Testis (tissue), 3 donors: ENCODE results near the gene SLC16A6. TPM values are rescaled to one million over a fixed set of nuclear protein-coding genes. Genes with fewer than 3 reads are reported as not detected.

Source experiments
- DNase-seq: peaks from one replicate; pipeline ENCODE4 v3.0.0-alpha.2; 2019
- H3K27ac ChIP-seq, 2 donors: fragments of 200-600 bp; sonication (generic); one replicate each; pipeline ENCODE4 v1.5.1; 2019
- H3K27me3 ChIP-seq: fragments of 200-600 bp; sonication (generic); one replicate; pipeline ENCODE4 v1.5.1; 2019
- H3K36me3 ChIP-seq: fragments of 200-600 bp; sonication (generic); one replicate; pipeline ENCODE4 v1.5.1; 2017; ENCODE audit warnings: low read depth; ENCODE audit errors: missing control alignments
- H3K4me1 ChIP-seq: fragments of 200-600 bp; sonication (generic); one replicate; pipeline ENCODE4 v1.5.1; 2019
- H3K4me3 ChIP-seq, 2 donors: fragments of 200-600 bp; sonication (generic); one replicate each; pipeline ENCODE4 v1.5.1; 2017 to 2019
- H3K9me3 ChIP-seq: fragments of 200-600 bp; sonication (generic); one replicate; pipeline ENCODE4 v1.5.1; 2017
- POLR2A ChIP-seq: fragments of 450-650 bp; IDR thresholded peaks from one replicate; pipeline ENCODE4 v1.6.1; 2017; ENCODE audit warnings: antibody characterized with exemption, mild to moderate bottlenecking, moderate library complexity
- WGBS, 2 donors: methylation state at CpG; one replicate each; pipeline ENCODE4 v1.1.5; 2018; 5-methylcytosine and 5-hydroxymethylcytosine counted together
- intact Hi-C: fragments of 100-400 bp; cut with DNase I; formaldehyde crosslinking; loops from one replicate; pipeline ENCODE4 v1.15.1; 2023; ENCODE audit warnings: low total_unique reads
- polyA plus RNA-seq: library from polyadenylated mRNA; stranded (reverse); fragments of 350-450 nt; fragmentation: Illumina TruSeq; extraction: RNeasy Lipid Tissue Mini Kit (QIAGEN cat#74804); gene quantifications from one replicate; pipeline ENCODE4 v1.2.3, GENCODE V29; 2014; ENCODE audit warnings: low read depth, low replicate concordance; ENCODE audit not compliant: insufficient read depth
- total RNA-seq, 2 donors: library from RNA; depleted of rRNA; stranded (reverse); fragments of >200 nt; gene quantifications; one replicate each; pipeline ENCODE4 v1.2.3, GENCODE V29; 2016
- TF ChIP-seq, protein P1 (sequence below), 3 experiments: fragments of 450-650 bp in 2 of 3; fragments of 200-600 bp in 1 of 3; sonication (generic) in 1 of 3; IDR thresholded peaks; one replicate each; pipeline ENCODE4 v1.5.1; 2016 to 2019; ENCODE audit warnings: antibody characterized with exemption in 3 of 3, mild to moderate bottlenecking in 2 of 3, moderate library complexity in 1 of 3

SLC16A6 gene
- total and polyA plus RNA-seq, 3 donors from 2014 or later = 1.5 to 2.2 (median 1.9) TPM

DNA sequence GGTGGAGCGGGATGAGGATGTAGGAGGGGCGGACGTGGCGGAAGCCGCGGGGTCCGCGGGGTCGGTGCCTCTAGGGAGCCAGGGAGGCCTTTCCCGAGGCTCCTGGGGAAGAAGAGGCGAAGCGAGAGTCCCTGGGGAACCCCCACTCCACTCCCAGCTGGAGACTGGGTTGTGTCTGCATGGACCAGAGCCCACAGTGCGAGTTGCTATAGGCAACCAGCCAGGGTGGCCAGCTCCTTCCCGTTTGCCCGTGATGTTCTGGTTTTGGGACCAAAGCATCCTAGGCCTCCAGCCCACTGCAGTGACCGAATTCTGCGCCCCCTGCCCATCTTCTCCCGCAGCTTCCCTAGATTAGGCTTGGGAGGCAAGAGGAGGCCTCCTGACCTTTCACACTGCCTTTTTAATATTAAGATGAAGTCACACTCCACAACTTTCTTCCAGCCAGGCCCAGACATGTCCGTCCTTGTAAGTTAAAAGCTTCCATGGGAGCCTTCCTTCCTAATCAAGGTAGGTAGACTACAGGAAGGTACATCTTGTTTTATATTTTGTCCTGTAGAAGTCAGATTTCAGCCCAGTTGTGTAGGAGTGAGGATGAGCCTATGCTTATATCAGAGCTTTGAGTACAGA lies 42.6 kb downstream of the SLC16A6 start:
- no peaks in the 10 kb centered on the region for H3K27me3 ChIP-seq
- H3K9me3 ChIP-seq = no peaks in the 10 kb centered on the region
- intact Hi-C loops = no loop called here
- WGBS, 2 donors = 2% methylated on average over 6 to 19 of the region's 19 CpGs
- peaks cover 14% of the 10 kb centered on the region for H3K4me1 ChIP-seq
- H3K36me3 ChIP-seq = no peaks in the 10 kb centered on the region
- H3K27ac ChIP-seq = peak overlapping the region; percentile 94 to 98
- DNase-seq = peak; percentile 68
- no peak for TF ChIP-seq POLR2A
- TF ChIP-seq, protein P1, sequence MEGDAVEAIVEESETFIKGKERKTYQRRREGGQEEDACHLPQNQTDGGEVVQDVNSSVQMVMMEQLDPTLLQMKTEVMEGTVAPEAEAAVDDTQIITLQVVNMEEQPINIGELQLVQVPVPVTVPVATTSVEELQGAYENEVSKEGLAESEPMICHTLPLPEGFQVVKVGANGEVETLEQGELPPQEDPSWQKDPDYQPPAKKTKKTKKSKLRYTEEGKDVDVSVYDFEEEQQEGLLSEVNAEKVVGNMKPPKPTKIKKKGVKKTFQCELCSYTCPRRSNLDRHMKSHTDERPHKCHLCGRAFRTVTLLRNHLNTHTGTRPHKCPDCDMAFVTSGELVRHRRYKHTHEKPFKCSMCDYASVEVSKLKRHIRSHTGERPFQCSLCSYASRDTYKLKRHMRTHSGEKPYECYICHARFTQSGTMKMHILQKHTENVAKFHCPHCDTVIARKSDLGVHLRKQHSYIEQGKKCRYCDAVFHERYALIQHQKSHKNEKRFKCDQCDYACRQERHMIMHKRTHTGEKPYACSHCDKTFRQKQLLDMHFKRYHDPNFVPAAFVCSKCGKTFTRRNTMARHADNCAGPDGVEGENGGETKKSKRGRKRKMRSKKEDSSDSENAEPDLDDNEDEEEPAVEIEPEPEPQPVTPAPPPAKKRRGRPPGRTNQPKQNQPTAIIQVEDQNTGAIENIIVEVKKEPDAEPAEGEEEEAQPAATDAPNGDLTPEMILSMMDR (IDR thresholded peaks at IDR 0.05) = no peak
- peak overlapping the region; percentile 86 to 92 for H3K4me3 ChIP-seq

DNA sequence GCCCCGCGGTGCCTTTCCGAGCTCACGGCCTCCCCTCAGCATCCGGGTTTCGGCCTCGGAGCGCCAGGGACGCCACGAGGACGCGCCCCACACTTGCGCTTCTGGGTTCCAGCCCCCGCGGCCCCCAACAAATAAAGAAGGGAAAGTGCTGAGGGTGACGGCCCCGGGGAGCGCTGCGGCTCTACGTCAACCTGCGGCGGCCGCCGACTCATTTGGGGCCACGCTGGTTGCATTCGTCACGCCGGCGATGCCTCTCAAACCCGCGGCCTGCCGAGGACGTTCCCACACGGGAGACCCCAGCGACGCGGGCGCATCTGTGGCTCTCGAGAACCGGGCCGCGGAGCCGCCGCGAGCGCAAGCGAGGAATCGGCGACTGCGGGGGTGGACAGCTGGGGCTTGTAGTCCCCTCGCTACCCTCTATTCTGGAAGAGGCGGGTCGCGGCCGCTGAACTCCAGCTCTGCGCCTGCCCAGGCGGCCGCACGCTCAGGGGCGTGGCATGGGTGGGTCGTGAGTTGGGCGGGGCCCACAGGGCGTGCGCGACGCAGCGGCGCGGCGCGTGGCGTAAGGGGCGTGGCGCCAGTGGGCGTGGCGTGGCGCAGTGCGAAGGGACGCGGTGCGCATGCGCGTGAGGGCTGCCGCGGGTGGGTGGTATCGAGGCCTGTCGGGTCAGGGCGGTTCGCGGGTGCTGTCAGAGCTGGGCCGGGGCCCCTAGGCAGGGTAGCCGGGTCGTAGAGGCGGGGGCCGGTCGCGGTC lies 43.3 kb downstream of the SLC16A6 start, which contains the start of gene AMZ2:
Gene AMZ2 (plus strand): TSS at position 599 of the 754 bp plus-strand sequence. CDS start 2,145 bp downstream, outside the sequence.
- intact Hi-C loops = no loop called here
- 0 to 1% methylated on average over 18 to 82 of the region's 97 CpGs for WGBS, 2 donors
- H3K9me3 ChIP-seq = no peaks in the 10 kb centered on the region
- no peaks in the 10 kb centered on the region for H3K27me3 ChIP-seq
- peak; percentile 94 for DNase-seq
- H3K36me3 ChIP-seq = no peaks in the 10 kb centered on the region
- peak; percentile 82 for TF ChIP-seq POLR2A
- TF ChIP-seq, protein P1 (IDR thresholded peaks at IDR 0.05) = no peak
- peak within 1 kb of the TSS; percentile 94 to 98 for H3K27ac ChIP-seq
- H3K4me3 ChIP-seq = peak within 1 kb of the TSS; percentile 86 to 92
- peaks cover 14% of the 10 kb centered on the region for H3K4me1 ChIP-seq

DNA sequence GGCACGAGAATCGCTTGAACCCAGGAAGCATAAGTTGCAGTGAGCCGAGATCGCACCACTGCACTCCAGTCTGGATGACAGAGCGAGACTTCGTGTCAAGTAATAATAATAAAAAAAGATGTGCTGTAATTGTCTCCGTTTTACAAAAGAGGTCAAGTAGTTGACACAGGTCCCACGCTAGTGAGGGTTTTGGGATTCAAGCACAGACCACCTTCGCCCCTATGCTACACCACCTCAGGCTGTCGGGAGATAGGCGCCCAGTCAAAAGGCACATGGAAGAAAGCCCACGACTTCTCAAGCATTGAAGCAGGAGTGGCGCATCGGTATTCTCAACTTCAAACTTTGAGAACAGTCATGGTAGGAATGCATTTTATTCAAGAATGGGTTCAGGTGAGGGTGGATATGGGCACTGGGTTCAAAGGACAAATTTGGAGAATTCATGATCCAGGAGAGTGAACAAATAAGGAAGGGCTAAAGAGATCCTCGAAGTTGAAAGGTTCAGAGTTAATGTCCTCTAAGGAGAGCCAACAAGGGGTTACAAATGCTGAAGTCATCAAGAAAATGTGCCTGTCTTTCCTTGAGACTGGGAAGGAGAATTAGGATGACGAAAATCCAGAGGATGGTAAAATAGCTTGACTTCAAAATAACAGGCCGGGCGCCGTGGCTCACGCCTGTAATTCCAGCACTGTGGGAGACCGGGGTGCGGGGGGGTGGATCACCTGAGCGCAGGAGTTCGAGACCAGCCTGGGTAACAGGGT lies 44.5 kb downstream of the SLC16A6 start:
- no peaks in the 10 kb centered on the region for H3K27me3 ChIP-seq
- peak overlapping the region; percentile 86 to 92 for H3K4me3 ChIP-seq
- TF ChIP-seq POLR2A = no peak
- TF ChIP-seq, protein P1 (IDR thresholded peaks at IDR 0.05) = no peak
- intact Hi-C loops = no loop called here
- H3K27ac ChIP-seq = peak overlapping the region in 1 of 2 donors; percentile 98
- H3K36me3 ChIP-seq = no peaks in the 10 kb centered on the region
- H3K4me1 ChIP-seq = peaks cover 14% of the 10 kb centered on the region
- WGBS, 2 donors = 68 to 78% methylated on average over 24 of the region's 24 CpGs
- no peaks in the 10 kb centered on the region for H3K9me3 ChIP-seq
- no peak for DNase-seq

DNA sequence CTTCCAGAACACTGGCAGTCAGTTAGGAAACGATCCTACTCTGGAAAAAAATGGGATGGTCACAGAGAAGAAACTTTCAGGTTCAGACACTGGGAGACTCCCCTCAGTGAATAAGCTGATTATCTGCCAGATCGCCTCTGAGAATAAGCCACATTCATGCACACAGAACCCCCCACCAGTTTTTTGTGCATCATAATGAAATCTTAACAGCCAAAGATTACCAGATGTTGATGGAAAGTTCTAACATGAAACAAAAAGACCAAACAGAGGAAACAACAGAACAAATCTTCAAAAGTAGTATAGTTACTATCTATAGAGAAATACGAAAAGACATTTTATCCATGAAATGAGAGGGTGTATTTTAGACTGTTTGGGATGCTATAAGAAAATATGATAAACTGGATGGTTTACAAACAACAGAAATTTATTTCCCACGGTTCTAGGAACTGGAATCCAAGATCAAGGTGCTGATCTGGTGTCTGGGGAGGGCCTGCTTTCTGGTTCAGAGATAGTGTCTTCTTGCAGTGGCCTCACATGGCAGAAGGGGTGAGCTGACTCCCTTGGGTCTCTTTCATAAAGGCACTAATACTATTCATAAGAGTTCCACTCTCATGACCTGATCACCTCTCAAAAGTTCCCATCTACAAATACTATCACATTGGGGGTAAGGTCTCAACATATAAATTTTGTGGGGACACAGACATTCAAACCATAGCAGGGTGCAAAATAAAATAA lies 51.1 kb downstream of the SLC16A6 start:
- Histone ChIP-seq H3K4me3 (no peak overlapping the region), H3K27me3 (no peaks in the 10 kb centered on the region), H3K27ac (no peak overlapping the region), H3K4me1 (peaks cover 8% of the 10 kb centered on the region), H3K36me3 (no peaks in the 10 kb centered on the region), H3K9me3 (no peaks in the 10 kb centered on the region)
- intact Hi-C loops = no loop called here
- no peak for TF ChIP-seq POLR2A
- TF ChIP-seq, protein P1 (IDR thresholded peaks at IDR 0.05) = no peak
- 82 to 86% methylated on average over 4 of the region's 4 CpGs for WGBS, 2 donors
- no peak for DNase-seq
